ENCODE measurements around the gene CFAP73.

Gene CFAP73

DNA sequence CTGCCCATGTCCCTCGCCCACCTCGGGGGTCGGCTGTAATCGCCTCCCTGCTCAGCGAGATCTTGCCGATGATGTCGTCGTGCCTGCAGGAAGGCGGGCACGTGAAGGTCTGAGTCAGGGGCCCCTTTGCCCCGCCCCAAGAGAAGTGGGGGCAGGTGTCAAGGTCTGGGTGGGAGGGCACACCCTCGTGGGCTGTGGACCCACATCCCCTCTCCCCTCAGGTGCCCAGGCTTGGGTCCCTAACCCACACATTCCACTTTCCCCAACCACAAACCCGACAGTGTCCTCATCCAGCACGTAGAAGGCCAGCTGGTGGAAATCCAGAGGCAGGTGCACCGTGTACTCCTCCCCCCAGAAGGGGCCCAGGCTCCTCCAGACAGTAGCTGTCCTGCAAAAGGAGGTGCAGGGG is 21.7 kb upstream of the CFAP73 start:
- Histone ChIP-seq H2AFZ (no peak overlapping the region), H3K79me2 (peaks cover 39% of the 10 kb centered on the region), H3K27me3 (ENCODE audit: control insufficient read depth, insufficient read depth, low read length) (no peaks in the 10 kb centered on the region), H3K4me3 (ENCODE audit: low read depth, low read length) (no peak overlapping the region), H3K9ac (no peak overlapping the region), H3K9me3 (ENCODE audit: control insufficient read depth, low read length) (no peaks in the 10 kb centered on the region), H3K27ac (peak overlapping the region; percentile 13), H3K36me3 (ENCODE audit: control insufficient read depth, insufficient read depth, low read length) (no peaks in the 10 kb centered on the region), H3K4me2 (ENCODE audit: low read length) (no peak overlapping the region), H3K4me1 (peaks cover 47% of the 10 kb centered on the region)
- TF ChIP-seq CTCF (IDR thresholded peaks at IDR 0.05): no peak

DNA sequence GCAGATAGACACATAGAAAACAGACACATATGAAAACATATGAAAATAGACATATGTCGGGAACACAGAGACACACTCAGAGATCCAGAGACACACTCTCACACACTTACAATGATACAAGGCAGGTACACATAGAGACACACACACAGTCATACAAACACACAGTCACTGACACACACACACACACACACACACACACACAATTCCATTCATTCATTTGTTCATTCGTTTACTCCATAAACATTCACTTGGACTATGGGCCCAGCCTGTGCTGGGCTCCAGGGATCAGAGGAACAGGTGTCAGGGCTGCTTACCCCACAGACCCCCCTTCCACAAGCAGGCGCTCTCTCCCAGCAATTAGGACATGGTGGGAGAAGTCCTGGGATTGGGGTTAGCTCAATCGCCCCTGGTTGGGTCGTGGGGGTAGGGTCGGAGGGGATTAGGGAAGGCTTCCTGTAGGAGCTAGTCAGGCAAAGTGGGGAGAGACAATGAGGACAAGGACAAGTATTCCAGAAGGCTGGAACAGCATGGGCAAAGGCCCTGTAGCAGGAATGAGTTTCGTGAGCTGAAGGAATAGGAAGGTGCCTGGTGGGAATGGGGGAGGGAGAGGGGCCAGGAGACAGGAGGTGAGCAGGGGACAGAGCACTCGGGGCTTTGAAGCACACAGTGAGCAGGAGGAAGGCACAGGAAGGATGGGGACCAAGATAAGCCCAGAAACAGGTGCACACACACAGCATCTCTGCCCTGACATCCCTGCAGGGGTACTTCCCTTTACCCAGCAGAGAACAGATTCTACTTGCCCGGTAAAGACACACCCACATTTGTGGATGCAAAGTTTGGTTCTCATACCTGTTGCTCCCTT is 20.5 kb upstream of the CFAP73 start:
- TF ChIP-seq CTCF (IDR thresholded peaks at IDR 0.05): no peak
- no peak overlapping the region for H3K9ac ChIP-seq
- H3K4me2 ChIP-seq (ENCODE audit: low read length): no peak overlapping the region
- H3K79me2 ChIP-seq: peaks cover 50% of the 10 kb centered on the region
- H3K27me3 ChIP-seq (ENCODE audit: control insufficient read depth, insufficient read depth, low read length): no peaks in the 10 kb centered on the region
- H3K4me3 ChIP-seq (ENCODE audit: low read depth, low read length): no peak overlapping the region
- no peaks in the 10 kb centered on the region for H3K9me3 ChIP-seq (ENCODE audit: control insufficient read depth, low read length)
- H2AFZ ChIP-seq: no peak overlapping the region
- peaks cover 43% of the 10 kb centered on the region for H3K4me1 ChIP-seq
- peak overlapping the region; percentile 96 for H3K27ac ChIP-seq
- no peaks in the 10 kb centered on the region for H3K36me3 ChIP-seq (ENCODE audit: control insufficient read depth, insufficient read depth, low read length)

DNA sequence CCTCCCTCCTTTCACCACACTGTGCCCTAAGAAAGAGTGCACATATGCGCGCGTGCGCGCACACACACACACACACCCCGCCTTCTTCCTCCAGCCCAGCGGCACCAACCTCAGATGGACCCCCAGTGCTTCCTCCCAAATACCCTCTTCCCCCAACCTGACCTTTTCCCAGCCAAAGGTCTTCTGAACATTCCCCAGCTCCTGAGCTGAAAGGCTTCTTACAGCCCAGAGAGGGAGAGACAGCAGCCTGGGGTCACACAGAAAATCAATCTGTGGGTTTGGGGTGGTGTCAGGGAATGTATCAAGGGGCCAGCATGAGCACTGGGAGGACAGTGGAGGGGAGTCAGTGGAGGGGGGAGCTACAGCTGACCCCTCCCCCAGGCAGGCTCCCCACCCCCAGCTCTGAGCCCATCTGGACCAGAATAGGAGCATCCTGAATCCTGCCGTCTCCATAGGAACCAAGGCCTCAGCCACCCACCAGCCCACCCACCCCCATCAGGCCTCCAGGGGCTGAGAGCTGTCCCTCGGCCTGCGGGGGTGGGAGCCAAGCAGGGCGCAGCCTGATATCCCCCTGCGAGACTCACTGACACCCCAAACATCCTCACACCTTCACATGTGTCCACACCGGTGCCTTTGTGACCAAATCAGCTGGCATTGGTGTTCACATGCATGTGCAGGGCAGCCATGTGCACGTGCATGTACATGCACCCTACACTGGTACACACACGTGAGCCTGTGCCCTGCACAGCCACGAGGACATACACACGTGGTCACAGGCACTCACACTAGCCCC is 19.7 kb upstream of the CFAP73 start:
- no peaks in the 10 kb centered on the region for H3K36me3 ChIP-seq (ENCODE audit: control insufficient read depth, insufficient read depth, low read length)
- H2AFZ ChIP-seq: no peak overlapping the region
- H3K27ac ChIP-seq: peak overlapping the region; percentile 96
- no peaks in the 10 kb centered on the region for H3K27me3 ChIP-seq (ENCODE audit: control insufficient read depth, insufficient read depth, low read length)
- peaks cover 43% of the 10 kb centered on the region for H3K4me1 ChIP-seq
- H3K9ac ChIP-seq: no peak overlapping the region
- H3K9me3 ChIP-seq (ENCODE audit: control insufficient read depth, low read length): no peaks in the 10 kb centered on the region
- peak overlapping the region; percentile 49 for H3K4me3 ChIP-seq (ENCODE audit: low read depth, low read length)
- H3K4me2 ChIP-seq (ENCODE audit: low read length): peak overlapping the region; percentile 78
- no peak for TF ChIP-seq CTCF (IDR thresholded peaks at IDR 0.05)
- H3K79me2 ChIP-seq: peaks cover 55% of the 10 kb centered on the region

DNA sequence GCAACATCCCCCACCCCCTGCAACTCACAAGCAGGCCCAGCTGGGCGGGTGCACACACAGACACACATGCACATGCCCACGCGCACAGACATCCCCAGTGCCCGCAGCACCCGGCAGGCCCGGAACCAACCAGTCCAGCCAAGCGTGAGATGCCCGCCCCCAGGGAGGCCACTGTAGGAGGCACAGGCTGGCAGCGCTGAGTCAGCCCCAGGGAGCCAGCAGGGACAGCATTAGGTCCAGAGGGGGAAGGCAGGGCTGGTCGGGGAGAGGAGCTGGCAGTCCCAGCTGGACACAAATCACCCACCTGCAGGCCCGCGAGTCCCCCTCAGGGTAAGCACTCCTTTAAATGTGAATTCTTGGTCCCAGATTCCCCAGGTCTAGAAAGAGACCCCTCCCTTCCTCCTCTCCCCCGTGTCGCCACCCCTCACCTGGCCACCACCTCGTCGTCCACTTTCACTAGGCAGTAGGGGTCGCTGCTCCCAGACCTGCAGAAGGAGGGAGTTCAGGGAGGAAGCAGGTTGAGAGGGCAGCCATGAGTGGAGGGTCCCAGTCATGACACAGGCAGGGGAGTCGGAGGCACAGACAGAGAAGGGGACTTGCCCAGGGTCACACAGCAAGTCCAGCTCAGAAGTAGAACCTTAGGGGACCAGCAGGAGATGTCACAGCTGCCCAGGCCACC is 18.9 kb upstream of the CFAP73 start:
- peak; percentile 68 for TF ChIP-seq CTCF (IDR thresholded peaks at IDR 0.05)
- Histone ChIP-seq H3K27ac (peak overlapping the region; percentile 96), H3K4me3 (ENCODE audit: low read depth, low read length) (peak overlapping the region; percentile 49), H2AFZ (peak overlapping the region; percentile 16), H3K9me3 (ENCODE audit: control insufficient read depth, low read length) (no peaks in the 10 kb centered on the region), H3K27me3 (ENCODE audit: control insufficient read depth, insufficient read depth, low read length) (no peaks in the 10 kb centered on the region), H3K9ac (no peak overlapping the region), H3K4me2 (ENCODE audit: low read length) (peak overlapping the region; percentile 78), H3K36me3 (ENCODE audit: control insufficient read depth, insufficient read depth, low read length) (no peaks in the 10 kb centered on the region), H3K4me1 (peaks cover 43% of the 10 kb centered on the region), H3K79me2 (peaks cover 58% of the 10 kb centered on the region)

Data from parathyroid adenoma (tissue), 2 donors.